ENCODE results near the gene ADCK2.
"Not testable (repeated sequence)": the region's sequence is repeated elsewhere in the genome, so short reads cannot be mapped to it uniquely, and the experiment has no call there.

Gene ADCK2

GRCh38 chr7:140688341-140688740 is 15.6 kb downstream of the ADCK2 start:
- H3K27me3 Mint-ChIP-seq (ENCODE audit: low read depth) = no peaks in the 10 kb centered on the region
- H3K9me3 Mint-ChIP-seq = no peaks in the 10 kb centered on the region
- H3K4me3 Mint-ChIP-seq = no peak overlapping the region
- H3K27ac Mint-ChIP-seq = no peak overlapping the region
- H3K4me1 Mint-ChIP-seq (ENCODE audit: low read depth) = peaks cover 2% of the 10 kb centered on the region
- peaks cover 16% of the 10 kb centered on the region for H3K36me3 Mint-ChIP-seq (ENCODE audit: low read depth)

DNA sequence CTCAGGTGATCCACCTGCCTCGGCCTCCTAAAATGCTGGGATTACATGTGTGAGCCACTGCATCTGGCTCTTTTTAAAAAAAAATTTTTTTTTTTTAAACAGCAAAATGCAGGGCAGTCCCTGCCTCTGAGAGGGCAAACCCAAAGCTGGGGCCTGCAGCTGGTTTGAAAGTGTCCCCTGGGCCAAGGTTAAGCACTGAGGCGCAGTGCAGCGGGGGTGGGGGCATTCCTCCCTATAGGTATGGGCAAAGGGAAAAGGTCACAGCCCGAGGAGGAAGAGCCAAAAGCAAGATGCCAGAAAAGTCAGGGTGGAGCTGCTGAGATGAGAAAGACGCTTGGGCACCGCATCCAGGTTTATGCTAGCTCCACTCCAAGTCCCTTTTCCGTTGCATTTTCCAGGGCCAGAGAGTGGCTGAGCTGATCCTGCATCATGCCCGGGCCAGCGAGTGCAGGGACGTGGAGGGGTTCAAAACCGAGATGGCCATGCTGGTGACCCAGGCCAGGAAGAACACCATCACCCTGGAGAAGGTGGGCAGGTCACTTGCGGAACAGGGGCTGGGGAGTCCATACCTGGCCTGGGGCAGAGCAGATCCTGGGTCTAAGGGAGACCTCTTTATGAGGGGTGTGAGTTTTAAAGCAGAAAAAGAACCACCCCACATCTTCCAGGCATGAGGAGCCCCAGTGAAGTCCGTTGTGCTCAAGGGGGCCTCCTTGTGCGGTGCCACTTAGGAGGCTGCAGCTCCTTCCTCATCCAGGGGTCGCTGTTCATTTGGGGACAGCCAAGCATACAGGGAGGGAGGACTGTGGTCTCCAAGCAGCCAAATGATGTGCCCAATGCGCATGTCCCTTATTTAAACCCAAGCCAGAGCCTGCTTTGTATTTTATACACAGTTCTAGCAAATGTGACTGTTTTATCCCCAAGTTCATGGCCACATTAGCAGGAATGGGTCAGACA is 16.7 kb downstream of the ADCK2 start:
- H3K4me1 Mint-ChIP-seq (ENCODE audit: low read depth) = peaks cover 2% of the 10 kb centered on the region

DNA sequence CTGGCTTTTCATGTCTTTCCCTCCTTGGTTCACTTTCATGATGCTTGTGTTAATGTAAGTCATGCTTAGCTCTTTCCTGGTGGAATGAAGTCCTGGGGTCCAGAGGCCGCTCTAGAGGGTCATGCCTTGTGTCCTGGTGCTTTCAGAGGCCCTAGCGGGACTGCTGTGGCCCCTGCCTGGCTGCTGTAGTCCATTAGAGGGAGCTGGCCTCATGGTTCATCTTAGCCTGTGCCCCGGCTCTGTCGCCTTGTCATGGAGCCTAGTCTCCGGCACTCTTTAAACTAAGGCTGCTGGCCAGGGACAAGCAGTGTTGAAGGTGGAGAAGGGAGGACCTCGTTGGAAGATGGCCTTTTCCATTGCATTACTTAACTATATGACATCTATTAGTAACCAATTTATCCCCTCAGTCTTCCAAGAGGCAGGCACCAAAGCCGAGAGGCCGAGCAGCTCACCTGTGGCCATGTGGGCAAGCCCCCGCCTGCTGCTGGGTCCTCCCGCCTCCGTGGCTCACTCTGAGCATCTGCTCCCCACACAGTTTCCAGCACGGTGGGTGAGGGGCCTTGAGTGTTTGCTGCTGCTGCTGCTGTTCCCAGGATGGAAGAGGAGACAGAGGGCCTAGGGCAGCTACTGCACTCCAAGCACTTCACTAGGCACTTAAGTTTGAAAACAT is 18.8 kb downstream of the ADCK2 start:
- H3K36me3 Mint-ChIP-seq (ENCODE audit: low read depth) = peaks cover 9% of the 10 kb centered on the region
- H3K27me3 Mint-ChIP-seq (ENCODE audit: low read depth) = no peaks in the 10 kb centered on the region
- peaks cover 10% of the 10 kb centered on the region for H3K4me1 Mint-ChIP-seq (ENCODE audit: low read depth)
- no peak overlapping the region for H3K27ac Mint-ChIP-seq
- H3K9me3 Mint-ChIP-seq = no peaks in the 10 kb centered on the region
- no peak overlapping the region for H3K4me3 Mint-ChIP-seq

More for the DNA sequence above, 16.7 kb downstream of the ADCK2 start:
- no peak overlapping the region for H3K27ac Mint-ChIP-seq
- H3K27me3 Mint-ChIP-seq (ENCODE audit: low read depth) = no peaks in the 10 kb centered on the region
- H3K9me3 Mint-ChIP-seq = no peaks in the 10 kb centered on the region
- peaks cover 11% of the 10 kb centered on the region for H3K36me3 Mint-ChIP-seq (ENCODE audit: low read depth)
- no peak overlapping the region for H3K4me3 Mint-ChIP-seq

DNA sequence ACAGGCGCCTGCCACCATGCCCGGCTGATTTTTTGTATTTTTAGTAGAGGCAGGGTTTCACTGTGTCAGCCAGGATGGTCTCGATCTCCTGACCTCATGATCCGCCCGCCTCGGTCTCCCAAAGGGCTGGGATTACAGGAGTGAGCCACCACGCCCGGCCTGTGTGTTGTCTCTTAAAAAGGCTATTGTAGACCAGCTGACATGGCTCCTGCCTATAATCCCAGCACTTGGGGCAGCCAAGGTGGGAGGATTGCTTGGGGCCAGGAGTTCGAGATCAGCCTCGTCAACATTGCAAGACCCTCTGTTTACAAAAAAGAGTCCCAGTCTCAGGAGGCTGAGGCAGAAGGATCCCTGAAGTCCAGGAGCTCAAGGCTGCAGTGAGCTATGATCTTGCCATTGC is 21.1 kb downstream of the ADCK2 start:
- Mint-ChIP-seq H3K4me1 (ENCODE audit: low read depth) (peaks cover 20% of the 10 kb centered on the region), H3K36me3 (ENCODE audit: low read depth) (peaks cover 13% of the 10 kb centered on the region)
- not testable (repeated sequence) for H3K4me3 Mint-ChIP-seq; H3K9me3 Mint-ChIP-seq; H3K27me3 Mint-ChIP-seq (ENCODE audit: low read depth); H3K27ac Mint-ChIP-seq

DNA sequence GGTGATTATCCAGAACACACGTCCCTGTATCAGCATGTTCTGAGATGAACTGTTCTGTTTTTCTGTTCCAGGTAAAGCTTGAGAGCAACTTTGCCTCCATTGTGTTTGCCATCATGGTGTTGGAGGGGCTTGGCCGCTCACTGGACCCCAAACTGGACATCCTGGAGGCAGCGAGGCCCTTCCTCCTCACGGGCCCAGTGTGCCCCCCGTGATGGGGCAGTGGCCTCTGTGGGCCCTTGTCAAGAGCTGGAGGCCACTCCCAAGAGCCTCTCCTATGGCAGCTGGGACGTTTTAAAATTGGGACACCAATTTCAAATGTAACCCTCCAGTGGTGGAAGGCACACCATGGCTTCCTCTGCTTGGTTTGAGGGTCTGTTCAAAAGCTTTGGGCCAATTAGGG is 21.8 kb downstream of the ADCK2 start:
- H3K36me3 Mint-ChIP-seq (ENCODE audit: low read depth) = peaks cover 13% of the 10 kb centered on the region
- no peaks in the 10 kb centered on the region for H3K9me3 Mint-ChIP-seq
- H3K27me3 Mint-ChIP-seq (ENCODE audit: low read depth) = no peaks in the 10 kb centered on the region
- H3K27ac Mint-ChIP-seq = no peak overlapping the region
- peaks cover 23% of the 10 kb centered on the region for H3K4me1 Mint-ChIP-seq (ENCODE audit: low read depth)
- H3K4me3 Mint-ChIP-seq = no peak overlapping the region

DNA sequence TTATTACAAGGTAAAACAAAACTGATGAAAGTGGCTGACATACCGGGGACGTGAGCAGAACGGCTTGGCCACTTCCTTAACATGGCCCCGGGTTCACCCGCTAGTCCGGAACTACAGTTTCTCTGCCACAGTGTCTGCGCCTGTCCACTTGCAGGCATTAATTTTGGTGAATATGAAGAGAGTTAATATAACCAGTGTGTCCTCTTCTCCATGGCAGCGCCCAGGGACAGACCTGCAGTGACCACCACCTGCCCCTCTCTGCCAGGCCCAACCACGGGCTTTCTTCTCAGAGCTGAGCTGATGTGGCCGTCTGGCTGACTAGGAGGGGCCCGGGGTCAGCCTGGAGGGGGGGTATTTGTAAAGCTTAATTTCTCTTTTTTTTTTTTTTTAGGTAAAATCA is 22.6 kb downstream of the ADCK2 start:
- Mint-ChIP-seq H3K27ac (peak overlapping the region; percentile 98), H3K9me3 (no peaks in the 10 kb centered on the region), H3K27me3 (ENCODE audit: low read depth) (no peaks in the 10 kb centered on the region), H3K4me1 (ENCODE audit: low read depth) (peaks cover 25% of the 10 kb centered on the region), H3K4me3 (no peak overlapping the region), H3K36me3 (ENCODE audit: low read depth) (peaks cover 13% of the 10 kb centered on the region)

DNA sequence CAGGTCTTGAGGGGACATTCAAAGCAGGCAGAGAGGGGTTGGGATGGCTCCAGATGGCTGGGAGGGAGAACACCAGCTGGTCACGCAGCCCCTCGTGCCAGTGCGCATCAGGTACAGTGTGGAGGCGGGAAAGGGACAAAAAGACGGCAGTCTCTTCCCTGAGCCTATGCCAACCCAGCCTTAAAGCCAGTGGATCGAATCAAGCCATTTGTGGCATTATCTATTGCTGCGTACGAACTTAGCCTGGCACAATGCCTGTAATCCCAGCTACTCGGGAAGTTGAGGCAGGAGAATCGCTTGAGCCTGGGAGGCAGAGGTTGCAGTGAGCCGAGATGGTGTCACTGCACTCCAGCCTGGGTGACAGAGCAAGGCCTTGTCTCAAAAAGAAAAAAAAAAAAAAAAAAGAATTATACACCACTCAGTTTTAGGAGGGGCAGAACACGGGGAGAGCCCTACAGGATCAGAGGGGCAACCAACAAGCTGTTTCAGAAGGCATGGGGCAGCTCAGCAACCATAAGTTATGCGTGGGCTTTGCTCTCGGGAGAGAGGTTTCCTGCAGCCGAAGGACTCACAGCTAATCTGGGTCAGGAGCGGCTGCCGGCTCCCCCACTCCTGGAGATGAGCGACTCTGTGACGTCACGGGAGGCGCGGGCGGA is 23.4 kb downstream of the ADCK2 start:
- Mint-ChIP-seq H3K4me3 (peak overlapping the region; percentile 98), H3K27ac (peak overlapping the region; percentile 98), H3K9me3 (no peaks in the 10 kb centered on the region), H3K36me3 (ENCODE audit: low read depth) (peaks cover 13% of the 10 kb centered on the region), H3K4me1 (ENCODE audit: low read depth) (peaks cover 25% of the 10 kb centered on the region), H3K27me3 (ENCODE audit: low read depth) (no peaks in the 10 kb centered on the region)

DNA sequence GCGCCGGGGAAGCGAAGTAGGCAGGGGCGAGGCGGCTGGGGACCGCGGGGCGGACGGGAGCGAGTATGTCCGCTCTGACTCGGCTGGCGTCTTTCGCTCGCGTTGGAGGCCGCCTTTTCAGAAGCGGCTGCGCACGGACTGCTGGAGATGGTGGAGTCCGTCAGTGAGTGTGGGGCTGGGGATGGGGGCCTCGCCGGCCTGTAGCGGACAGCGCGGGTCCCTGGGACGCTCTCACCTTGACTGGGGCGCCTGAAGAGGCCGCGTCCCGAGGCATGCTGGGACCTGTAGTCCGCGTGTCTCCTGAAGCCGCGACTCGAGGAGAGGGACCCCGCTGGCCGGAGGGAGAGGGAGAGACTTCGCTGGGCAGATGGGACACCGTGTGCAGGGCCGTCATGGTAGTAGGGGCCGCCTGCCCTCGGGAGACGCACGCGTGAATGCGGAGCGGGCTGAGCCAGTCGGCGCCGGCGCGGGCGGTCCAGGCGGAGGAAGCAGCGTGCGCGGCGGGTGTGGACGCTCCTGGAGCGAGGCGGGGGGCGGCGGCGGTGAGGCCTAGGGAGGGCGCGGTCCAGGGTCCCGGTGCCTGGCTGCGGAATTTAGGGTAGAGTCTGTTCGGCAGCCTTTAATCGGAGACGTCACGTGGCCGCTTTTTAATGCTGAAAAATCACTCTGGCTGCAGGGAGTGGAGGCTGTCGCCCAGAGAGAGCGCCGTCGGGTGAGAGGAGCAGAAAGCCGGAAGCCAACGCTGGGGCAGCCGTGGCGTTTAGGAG is 24.1 kb downstream of the ADCK2 start, which contains the start of gene NDUFB2:
TSS of gene NDUFB2 (plus strand) at position 29 of the 767 bp plus-strand sequence. CDS start at position 66, 37 bp downstream.
- Mint-ChIP-seq H3K4me3 (peak within 1 kb of the TSS; percentile 98), H3K4me1 (ENCODE audit: low read depth) (peaks cover 24% of the 10 kb centered on the region), H3K27me3 (ENCODE audit: low read depth) (no peaks in the 10 kb centered on the region), H3K9me3 (no peaks in the 10 kb centered on the region), H3K36me3 (ENCODE audit: low read depth) (peaks cover 9% of the 10 kb centered on the region), H3K27ac (peak within 1 kb of the TSS; percentile 98)

DNA sequence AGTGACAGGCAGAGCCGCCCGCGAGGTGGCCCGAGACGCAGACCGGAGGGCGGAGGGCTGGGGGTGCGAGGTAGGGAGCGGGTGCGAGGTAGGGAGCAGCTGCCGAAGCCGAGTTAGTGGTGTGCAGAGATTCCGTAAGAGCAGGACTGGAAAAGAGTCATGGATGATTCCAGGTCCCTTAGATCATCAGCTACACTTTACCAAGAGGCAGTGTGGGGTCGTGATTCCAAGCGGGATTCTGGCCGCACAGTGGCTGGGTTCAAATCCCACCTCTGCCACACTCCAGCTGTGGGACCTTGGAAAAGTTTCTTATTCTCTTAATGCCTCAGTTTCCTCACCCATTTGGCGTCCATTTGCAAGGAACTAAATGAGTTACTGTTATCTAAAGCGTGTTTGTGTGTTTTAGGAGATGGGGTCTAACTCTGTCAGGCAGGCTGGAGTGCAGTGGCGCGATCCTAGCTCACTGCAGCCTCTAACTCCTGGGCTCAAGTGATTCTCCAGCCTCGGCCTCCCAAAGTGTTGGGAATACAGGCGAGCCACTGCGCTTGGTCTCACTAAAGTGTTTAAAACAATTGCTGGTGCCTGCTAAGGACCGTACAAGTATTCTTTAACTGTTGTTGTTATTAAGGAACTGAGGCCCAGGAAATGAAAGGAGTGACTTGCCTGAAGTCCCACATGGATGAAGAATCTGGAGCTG is 24.9 kb downstream of the ADCK2 start:
- Mint-ChIP-seq H3K27ac (peak overlapping the region; percentile 98), H3K4me1 (ENCODE audit: low read depth) (peaks cover 24% of the 10 kb centered on the region), H3K9me3 (no peaks in the 10 kb centered on the region), H3K36me3 (ENCODE audit: low read depth) (peaks cover 5% of the 10 kb centered on the region), H3K4me3 (peak overlapping the region; percentile 98), H3K27me3 (ENCODE audit: low read depth) (no peaks in the 10 kb centered on the region)

DNA sequence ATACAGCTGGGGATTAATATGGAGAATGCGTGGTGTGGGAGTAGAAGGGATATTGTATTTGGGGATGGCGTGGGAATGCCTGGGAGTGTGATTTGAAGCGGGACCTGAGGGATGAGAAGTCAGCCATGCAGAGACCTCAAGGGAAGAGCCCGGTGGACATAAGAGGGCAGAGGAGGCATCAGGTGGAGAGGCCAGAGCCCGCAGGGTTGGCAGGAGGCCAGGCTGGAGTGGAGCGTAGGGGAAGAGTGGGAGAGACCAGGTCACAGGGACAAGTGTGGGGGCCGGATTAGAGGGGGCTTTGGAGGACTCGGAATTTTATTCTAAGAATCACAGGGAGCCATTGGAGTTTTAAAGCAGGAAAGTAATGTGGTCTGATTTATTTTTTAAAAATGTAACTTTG is 25.7 kb downstream of the ADCK2 start:
- Mint-ChIP-seq H3K27me3 (ENCODE audit: low read depth) (no peaks in the 10 kb centered on the region), H3K4me3 (peak overlapping the region; percentile 98), H3K4me1 (ENCODE audit: low read depth) (peaks cover 24% of the 10 kb centered on the region), H3K9me3 (no peaks in the 10 kb centered on the region), H3K27ac (peak overlapping the region; percentile 51), H3K36me3 (ENCODE audit: low read depth) (peaks cover 9% of the 10 kb centered on the region)

DNA sequence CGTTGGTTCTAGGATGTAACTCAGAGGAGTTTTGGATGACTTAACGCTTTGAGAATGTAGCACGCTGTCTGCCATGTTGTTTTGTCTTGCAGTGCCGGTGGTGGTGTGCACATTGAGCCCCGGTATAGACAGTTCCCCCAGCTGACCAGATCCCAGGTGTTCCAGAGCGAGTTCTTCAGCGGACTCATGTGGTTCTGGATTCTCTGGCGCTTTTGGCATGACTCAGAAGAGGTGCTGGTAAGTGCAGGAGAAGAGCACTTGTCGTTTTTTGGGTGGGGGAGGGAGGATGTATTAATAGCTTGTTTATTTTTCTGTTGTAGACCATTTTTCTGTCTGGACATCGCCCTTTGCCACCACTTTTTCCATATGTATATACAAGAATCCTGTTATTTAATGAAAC is 30.0 kb downstream of the ADCK2 start:
- Mint-ChIP-seq H3K27ac (no peak overlapping the region), H3K4me1 (ENCODE audit: low read depth) (peaks cover 13% of the 10 kb centered on the region), H3K27me3 (ENCODE audit: low read depth) (no peaks in the 10 kb centered on the region), H3K9me3 (no peaks in the 10 kb centered on the region), H3K4me3 (no peak overlapping the region), H3K36me3 (ENCODE audit: low read depth) (peaks cover 20% of the 10 kb centered on the region)

GRCh38 chr7:140704205-140704604 is 31.5 kb downstream of the ADCK2 start:
- peaks cover 20% of the 10 kb centered on the region for H3K36me3 Mint-ChIP-seq (ENCODE audit: low read depth)
- H3K4me3 Mint-ChIP-seq = no peak overlapping the region
- no peak overlapping the region for H3K27ac Mint-ChIP-seq
- H3K27me3 Mint-ChIP-seq (ENCODE audit: low read depth) = no peaks in the 10 kb centered on the region
- H3K4me1 Mint-ChIP-seq (ENCODE audit: low read depth) = peaks cover 4% of the 10 kb centered on the region
- no peaks in the 10 kb centered on the region for H3K9me3 Mint-ChIP-seq

DNA sequence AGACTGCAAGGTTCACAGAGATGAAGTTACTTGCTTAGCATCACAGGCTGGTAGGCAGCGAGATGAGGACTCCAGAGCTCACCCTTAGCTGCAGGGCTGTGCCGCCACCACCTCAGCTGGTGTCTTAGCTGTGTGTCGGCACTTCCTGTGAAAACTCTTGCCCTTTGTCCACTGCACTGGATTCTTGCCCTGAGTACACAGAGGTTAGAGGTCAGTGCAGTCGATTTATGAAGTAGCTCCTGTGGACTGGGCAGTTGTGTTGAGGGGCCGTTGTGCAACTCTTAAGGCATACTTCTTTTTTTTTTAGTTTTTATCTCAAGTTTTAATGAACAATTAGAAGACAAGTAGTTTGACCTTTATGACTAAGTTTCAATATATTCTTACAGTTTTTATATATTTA is 34.4 kb downstream of the ADCK2 start:
- no peaks in the 10 kb centered on the region for H3K4me1 Mint-ChIP-seq (ENCODE audit: low read depth)
- H3K9me3 Mint-ChIP-seq = peaks cover 5% of the 10 kb centered on the region
- no peak overlapping the region for H3K4me3 Mint-ChIP-seq
- H3K27ac Mint-ChIP-seq = no peak overlapping the region
- H3K36me3 Mint-ChIP-seq (ENCODE audit: low read depth) = peaks cover 28% of the 10 kb centered on the region
- no peaks in the 10 kb centered on the region for H3K27me3 Mint-ChIP-seq (ENCODE audit: low read depth)

All from T-helper 1 cell treated with Interleukin-12 subunit alpha and Interleukin-12 subunit beta and Interleukin-4 antibody, amounts not matched to agents 30 μg/mL and 1 μg/mL, for 36 hours (primary cell).